K562 (cell line): Measurements from ENCODE around the gene APLF. TPM values are rescaled to one million over a fixed set of nuclear protein-coding genes. Genes with fewer than 3 reads are reported as not detected.
A peak's percentile ranks its signal among the peaks of the same experiment; 100 is the strongest.

ENCODE experiments used
- CAMTA2 ChIP-seq: fragments of 250-450 bp; sonication (Bioruptor Pico); conservative IDR thresholded peaks from 2 replicates; pipeline ENCODE4 v1.5.1; 2022
- DLX4 ChIP-seq: fragments of 250-450 bp; sonication (Bioruptor Pico); IDR thresholded peaks from 2 replicates; pipeline ENCODE4 v1.6.1; 2021; ENCODE audit warnings: mild to moderate bottlenecking
- ESRRA ChIP-seq: fragments of 450-650 bp; IDR thresholded peaks from 2 replicates; pipeline ENCODE4 v1.6.1; 2014; ENCODE audit warnings: low read depth, mild to moderate bottlenecking, moderate library complexity, borderline replicate concordance
- ETS2 ChIP-seq: IDR thresholded peaks from 2 replicates; pipeline ENCODE4 v1.6.1; 2016; ENCODE audit warnings: borderline replicate concordance, missing genetic modification characterization, mild to moderate bottlenecking, moderate library complexity, missing compliant biosample characterization; ENCODE audit not compliant: poor library complexity, severe bottlenecking
- ETV6 ChIP-seq, 3 experiments: fragments of 150-350 bp in 1 of 3; sonication (generic) in 1 of 3; formaldehyde crosslinking in 1 of 3; IDR thresholded peaks; 2 replicates each; pipeline versions ENCODE4 v1.6.1 to v1.8.0; 2014 to 2022; ENCODE audit warnings: borderline replicate concordance in 2 of 3, low read depth in 2 of 3, antibody characterized with exemption in 1 of 3, low read length in 1 of 3, mild to moderate bottlenecking in 1 of 3, missing genetic modification reagents in 1 of 3
- GATA2 ChIP-seq: sonication (generic); formaldehyde crosslinking; IDR thresholded peaks from 2 replicates; pipeline ENCODE4 v1.4.0; 2020; ENCODE audit warnings: mild to moderate bottlenecking, missing genetic modification reagents
- GATAD2A ChIP-seq: fragments of 450-650 bp; IDR thresholded peaks from 2 replicates; pipeline ENCODE4 v1.6.1; 2017
- HCFC1 ChIP-seq: IDR thresholded peaks from 2 replicates; pipeline ENCODE4 v1.6.1; 2012; ENCODE audit warnings: low read depth, low read length, improper control_type of control experiment
- HDAC1 ChIP-seq, 2 experiments: fragments of 450-650 bp; IDR thresholded peaks; 2 replicates each; pipeline ENCODE4 v1.6.1; 2016 to 2017; ENCODE audit warnings: inconsistent platforms in 1 of 2, mild to moderate bottlenecking in 1 of 2, moderate library complexity in 1 of 2
- HINFP ChIP-seq: fragments of 450-650 bp; conservative IDR thresholded peaks from 2 replicates; pipeline ENCODE4 v1.6.1; 2016; ENCODE audit warnings: missing genetic modification characterization, low read depth, mild to moderate bottlenecking, control low read depth, missing compliant biosample characterization
- HNRNPLL ChIP-seq: fragments of 200-400 bp; formaldehyde crosslinking; IDR thresholded peaks from 2 replicates; pipeline ENCODE4 v1.6.1; 2017; ENCODE audit warnings: low read length, low read depth, mild to moderate bottlenecking; ENCODE audit not compliant: poor library complexity, severe bottlenecking
- KAT2B ChIP-seq: IDR thresholded peaks from one replicate; pipeline ENCODE4 v1.6.1; 2012; ENCODE audit warnings: low read depth, mild to moderate bottlenecking, control low read depth, inconsistent platforms, low read length, moderate library complexity
- NFYB ChIP-seq: IDR thresholded peaks from 2 replicates; pipeline ENCODE4 v1.6.1; 2011; ENCODE audit warnings: mild to moderate bottlenecking, moderate library complexity; ENCODE audit not compliant: insufficient read length; ENCODE audit errors: extremely low read depth
- PML ChIP-seq: IDR thresholded peaks from 2 replicates; pipeline ENCODE4 v1.6.1; 2012; ENCODE audit warnings: low read length, inconsistent platforms
- POLR2AphosphoS2 ChIP-seq: IDR thresholded peaks from 2 replicates; pipeline ENCODE4 v1.6.1; 2012; ENCODE audit warnings: low read length, improper control_type of control experiment
- POU5F1 ChIP-seq: fragments of 150-350 bp; IDR thresholded peaks from 2 replicates; pipeline ENCODE4 v1.6.1; 2014; ENCODE audit warnings: borderline replicate concordance, low read length, low read depth, mild to moderate bottlenecking; ENCODE audit not compliant: partially characterized antibody
- SAP30 ChIP-seq: fragments of 200-600 bp; sonication (generic); IDR thresholded peaks from 2 replicates; pipeline ENCODE4 v1.6.1; 2012; ENCODE audit warnings: borderline replicate concordance, low read depth, mild to moderate bottlenecking, moderate library complexity, low read length, control low read depth, inconsistent platforms; ENCODE audit not compliant: insufficient read depth, poor library complexity, severe bottlenecking
- SRSF9 ChIP-seq: fragments of 200-400 bp; formaldehyde crosslinking; IDR thresholded peaks from 2 replicates; pipeline ENCODE4 v1.6.1; 2017; ENCODE audit warnings: low read depth, low read length, borderline replicate concordance
- ZNF589 ChIP-seq: fragments of 200-800 bp; sonication (Bioruptor generic); IDR thresholded peaks from 2 replicates; pipeline ENCODE4 v1.6.1; 2016; ENCODE audit warnings: low read depth, missing genetic modification characterization, missing compliant biosample characterization
- ZNF668 ChIP-seq: fragments of 250-450 bp; sonication (Bioruptor Pico); IDR thresholded peaks from 2 replicates; pipeline ENCODE4 v1.8.0; 2022; ENCODE audit warnings: mild to moderate bottlenecking, inconsistent platforms
- ZNF740 ChIP-seq, 3 experiments: fragments of 200-800 bp in 1 of 3; sonication (Bioruptor generic) in 1 of 3; sonication (generic) in 1 of 3; formaldehyde crosslinking in 1 of 3; IDR thresholded peaks; 2 replicates each; pipeline versions ENCODE4 v1.6.1 to v1.8.0; 2016 to 2022; ENCODE audit warnings: mild to moderate bottlenecking in 2 of 3, missing compliant biosample characterization in 2 of 3, missing genetic modification characterization in 2 of 3, missing genetic modification reagents in 1 of 3
- ZNF79 ChIP-seq: fragments of 250-450 bp; sonication (Bioruptor Pico); IDR thresholded peaks from 2 replicates; pipeline ENCODE4 v1.4.0; 2020; ENCODE audit warnings: low read depth, mild to moderate bottlenecking, moderate library complexity
- polyA plus RNA-seq, 8 experiments: library from polyadenylated mRNA; depleted of rRNA in 4 of 8; stranded (reverse) in 5 of 8; unstranded in 3 of 8; fragments of >200 nt; fragmentation: Nextera tagmentation in 2 of 8; fragmentation: Illumina TruSeq in 1 of 8; extraction: Ambion mirVana in 2 of 8; extraction: Trizol in 1 of 8; gene quantifications; 2 replicates each; pipeline versions ENCODE4 v1.2.1 to v1.2.3, GENCODE V29; 2011 to 2014; ENCODE audit warnings: inconsistent platforms in 1 of 8, missing spikeins in 1 of 8
- total RNA-seq, 7 experiments: library from RNA; depleted of rRNA in 6 of 7; stranded (reverse); fragments of >200 nt in 6 of 7; fragmentation: Illumina TruSeq in 2 of 7; extraction: Trizol in 2 of 7; gene quantifications; 2 replicates each; pipeline versions ENCODE4 v1.2.1 to v1.2.3, GENCODE V29; 2011 to 2021; ENCODE audit warnings: low replicate concordance in 1 of 7

Gene APLF
- total and polyA plus RNA-seq, 9 of the 15 experiments (the other 6 are each of a cell fraction or from before 2014, with no cell fraction given), result 0.07 to 1.1 (median 0.71) TPM

DNA sequence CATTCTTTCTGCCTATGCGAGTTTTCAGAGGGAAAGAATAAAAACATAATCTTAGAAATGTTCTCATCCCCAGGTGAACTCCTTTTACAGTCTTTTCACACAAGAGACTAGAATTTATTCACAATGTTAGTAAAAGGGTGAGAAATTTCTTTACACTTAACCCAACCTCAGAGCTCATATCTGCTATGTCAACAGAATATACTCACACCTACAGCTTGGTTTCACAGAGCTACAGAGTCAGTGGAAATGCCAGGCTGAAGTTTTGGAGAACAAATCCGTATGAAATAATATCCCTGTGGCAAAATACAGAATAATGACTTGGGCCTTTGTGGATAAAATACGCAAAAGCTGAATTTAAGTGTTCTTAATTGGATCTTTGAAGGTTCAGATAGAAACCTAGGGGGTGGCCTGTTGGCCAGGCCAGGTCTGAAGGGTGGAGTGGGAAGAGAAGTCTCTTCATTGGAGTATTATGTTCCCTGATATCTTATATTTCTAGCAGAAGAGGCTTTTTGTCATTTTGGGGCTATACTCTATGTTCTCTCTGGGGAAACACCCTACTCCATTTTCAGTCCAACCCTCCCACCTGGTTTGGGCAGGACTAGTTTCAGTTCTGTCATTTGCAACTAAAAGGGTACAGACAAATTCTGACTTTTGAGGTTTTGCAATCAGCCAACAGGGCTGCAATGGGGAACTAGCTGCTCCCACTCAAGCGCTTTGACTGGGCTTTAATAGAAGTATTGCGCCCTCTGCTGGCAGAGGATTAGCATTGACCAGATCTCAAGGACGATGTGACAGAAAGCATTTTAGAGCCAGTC lies 26.0 kb upstream of the APLF start (continued):
- TF ChIP-seq GATA2 (CRISPR knock-in tag) (peak; percentile 64; the same call in 1 of the 2 replicates), POU5F1 (no peak), ETV6 (IDR thresholded peaks at IDR 0.05; ENCODE audit: borderline replicate concordance in 1 of 2, low read depth in 2 of 2, low read length in 1 of 2) (no peak), ETV6 (CRISPR knock-in tag; IDR thresholded peaks at IDR 0.05; ENCODE audit: borderline replicate concordance) (no peak), HCFC1 (no peak), KAT2B (no peak), PML (no peak), HINFP (tag) (no peak), ZNF668 (CRISPR knock-in tag) (no peak), HNRNPLL (no peak), CAMTA2 (CRISPR knock-in tag) (no peak), ZNF740 (CRISPR knock-in tag; IDR thresholded peaks at IDR 0.05) (no peak), ZNF740 (tag; IDR thresholded peaks at IDR 0.05) (no peak), ETS2 (tag) (no peak), SAP30 (no peak), NFYB (no peak), HDAC1 (IDR thresholded peaks at IDR 0.05) (no peak), ESRRA (peak; percentile 59; the same call in 1 of the 2 replicates), GATAD2A (no peak), POLR2AphosphoS2 (no peak), DLX4 (no peak), SRSF9 (no peak), ZNF79 (CRISPR knock-in tag) (no peak), ZNF589 (CRISPR knock-in tag) (peak; percentile 91; the same call in 1 of the 2 replicates)
